ENCODE data around the gene OSBPL6. TPM values are rescaled to one million over a fixed set of nuclear protein-coding genes. Genes with fewer than 3 reads are reported as not detected.
"Not testable (repeated sequence)": the region's sequence is repeated elsewhere in the genome, so short reads cannot be mapped to it uniquely, and the experiment has no call there.

OSBPL6 gene
- total RNA-seq (under 1 TPM; 0.42 to 0.67 TPM), total RNA-seq (0.90 to 4.3 reads per million in 2 donors)

DNA sequence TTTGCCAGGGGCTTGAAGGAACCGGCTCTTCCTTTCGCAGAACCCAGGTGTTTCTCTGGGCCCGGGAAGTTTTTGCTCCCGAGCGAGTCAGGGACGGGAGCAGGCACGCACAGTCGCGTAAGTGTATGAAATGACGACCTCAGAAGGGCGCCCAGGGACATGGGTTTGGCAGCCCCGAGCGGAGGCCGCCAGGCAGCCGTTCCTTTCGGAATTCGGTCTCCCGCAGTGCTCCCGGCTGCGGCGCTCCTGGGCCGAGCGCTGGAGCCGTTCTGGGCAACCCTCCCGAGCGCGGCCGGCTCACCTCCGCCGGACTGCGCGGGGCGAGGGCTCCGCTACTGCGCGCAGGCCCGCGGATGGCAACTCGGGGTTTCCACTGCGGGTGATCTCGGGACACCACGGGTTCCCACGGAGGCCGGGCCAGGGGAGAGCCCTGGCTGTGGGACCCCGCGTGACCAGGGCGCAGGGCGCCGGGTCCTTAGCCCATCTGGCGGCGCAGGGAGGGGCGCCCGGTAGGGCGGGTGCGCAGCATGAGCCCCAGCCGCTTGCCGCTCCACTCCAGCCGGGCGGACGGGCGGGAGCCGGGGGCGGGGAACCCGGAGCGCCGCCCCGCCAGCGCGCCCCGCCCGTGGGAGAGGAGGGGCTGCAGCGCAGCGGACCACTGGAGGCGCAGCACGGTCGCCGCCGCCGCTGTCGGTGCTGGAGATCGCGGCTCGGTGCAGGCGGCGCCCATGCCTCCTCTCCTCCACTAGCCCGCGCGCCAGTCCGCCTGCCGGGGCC is at the start of gene OSBPL6:
OSBPL6 (plus strand) TSS at position 690 of the 777 bp plus-strand sequence. CDS start 111,673 bp downstream, outside the sequence.
- no peaks in the 10 kb centered on the region for H3K9me3 ChIP-seq (ENCODE audit: control insufficient read depth, low read length, poor library complexity, severe bottlenecking)
- Mint-ChIP-seq H3K36me3 (ENCODE audit: low read depth) (no peaks in the 10 kb centered on the region), H3K4me1 (peaks cover 5% of the 10 kb centered on the region), H3K27me3 (peaks cover 58% of the 10 kb centered on the region), H3K27ac (no peak within 1 kb of the TSS), H3K4me3 (peak within 1 kb of the TSS; percentile 89)
- ATAC-seq (peak; percentile 89), DNase-seq (peak; percentile 44 to 53 (median 47))

DNA sequence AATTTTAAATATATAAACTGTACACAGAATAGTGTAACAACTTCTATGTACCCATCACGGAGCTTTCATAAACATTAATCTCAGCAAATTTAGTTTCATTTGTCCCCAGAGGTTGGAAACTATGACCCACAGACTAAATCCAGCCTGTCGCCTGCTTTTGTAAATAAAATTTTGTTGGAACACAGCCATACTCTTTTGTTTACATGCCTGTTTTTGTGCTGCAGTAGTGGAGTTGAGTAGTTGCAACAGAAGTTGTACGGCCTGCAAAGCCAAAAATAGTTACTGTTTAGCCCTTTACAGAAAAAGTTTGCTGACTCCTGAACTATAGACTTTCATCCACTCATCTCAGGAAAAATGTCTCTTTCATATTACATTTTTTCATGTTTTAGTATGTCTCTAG is 42.3 kb upstream of the OSBPL6 start:
- Mint-ChIP-seq H3K4me1 (no peaks in the 10 kb centered on the region), H3K27ac (no peak overlapping the region), H3K4me3 (no peak overlapping the region), H3K36me3 (ENCODE audit: low read depth) (peaks cover 9% of the 10 kb centered on the region), H3K27me3 (peaks cover 40% of the 10 kb centered on the region)
- DNase-seq (no peak), ATAC-seq (no peak)
- no peaks in the 10 kb centered on the region for H3K9me3 ChIP-seq (ENCODE audit: control insufficient read depth, low read length, poor library complexity, severe bottlenecking)

- Mint-ChIP-seq H3K4me1 (no peaks in the 10 kb centered on the region), H3K27me3 (peaks cover 38% of the 10 kb centered on the region), H3K27ac (no peak overlapping the region), H3K4me3 (no peak overlapping the region), H3K36me3 (ENCODE audit: low read depth) (peaks cover 9% of the 10 kb centered on the region)
- no peaks in the 10 kb centered on the region for H3K9me3 ChIP-seq (ENCODE audit: control insufficient read depth, low read length, poor library complexity, severe bottlenecking)
- ATAC-seq (no peak), DNase-seq (no peak)
These were observed 41.8 kb upstream of the OSBPL6 start for GRCh38 chr2:178152542-178152941.

DNA sequence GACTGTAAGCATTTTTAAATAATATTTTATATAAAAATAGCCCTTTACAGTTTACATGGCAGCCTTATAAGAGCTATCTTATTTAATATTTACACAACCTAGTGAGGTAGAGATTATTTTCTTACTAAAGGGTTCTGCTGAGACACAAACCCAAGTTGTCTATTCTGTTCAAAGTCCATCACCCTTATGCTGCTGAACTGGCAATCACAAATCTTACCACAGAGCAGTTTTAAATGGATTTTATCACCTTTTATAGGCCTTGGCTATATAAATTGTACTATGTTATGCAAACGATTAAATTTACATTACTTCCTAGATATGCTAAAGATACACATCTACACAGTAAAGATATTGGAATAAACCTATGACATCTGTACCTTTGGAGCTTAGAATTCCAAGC is 41.3 kb upstream of the OSBPL6 start:
- H3K9me3 ChIP-seq (ENCODE audit: control insufficient read depth, low read length, poor library complexity, severe bottlenecking), result no peaks in the 10 kb centered on the region
- ATAC-seq (no peak), DNase-seq (no peak)
- Mint-ChIP-seq H3K4me3 (no peak overlapping the region), H3K4me1 (no peaks in the 10 kb centered on the region), H3K27me3 (peaks cover 36% of the 10 kb centered on the region), H3K36me3 (ENCODE audit: low read depth) (peaks cover 9% of the 10 kb centered on the region), H3K27ac (no peak overlapping the region)

DNA sequence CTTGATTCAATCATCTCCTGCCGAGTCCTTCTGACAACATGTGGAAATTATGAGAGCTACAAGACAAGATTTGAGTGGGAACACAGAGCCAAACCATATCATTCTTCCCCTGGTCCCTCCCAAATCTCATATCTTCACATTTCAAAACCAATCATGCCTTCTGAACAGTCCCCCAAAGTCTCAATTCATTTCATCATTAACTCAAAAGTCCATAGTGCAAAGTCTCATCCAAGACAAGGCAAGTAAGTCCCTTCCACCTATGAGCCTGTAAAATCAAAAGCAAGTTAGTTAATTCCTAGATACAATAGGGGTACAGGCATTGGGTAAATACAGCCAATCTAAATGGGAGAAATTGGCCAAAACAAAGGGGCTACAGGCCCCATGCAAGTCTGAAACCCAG is 40.4 kb upstream of the OSBPL6 start:
- not testable (repeated sequence) for H3K4me1 Mint-ChIP-seq

GRCh38 chr2:178155524-178155923 is 38.8 kb upstream of the OSBPL6 start:
- no peaks in the 10 kb centered on the region for H3K4me1 Mint-ChIP-seq
- H3K9me3 ChIP-seq (ENCODE audit: control insufficient read depth, low read length, poor library complexity, severe bottlenecking), result no peaks in the 10 kb centered on the region
- H3K27me3 Mint-ChIP-seq, result peaks cover 29% of the 10 kb centered on the region
- H3K27ac Mint-ChIP-seq, result no peak overlapping the region
- peaks cover 7% of the 10 kb centered on the region for H3K36me3 Mint-ChIP-seq (ENCODE audit: low read depth)
- ATAC-seq (no peak), DNase-seq (no peak)
- no peak overlapping the region for H3K4me3 Mint-ChIP-seq

More for the DNA sequence above, 40.4 kb upstream of the OSBPL6 start:
- not testable (repeated sequence) for DNase-seq; H3K27ac Mint-ChIP-seq; H3K9me3 ChIP-seq (ENCODE audit: control insufficient read depth, low read length, poor library complexity, severe bottlenecking); H3K36me3 Mint-ChIP-seq (ENCODE audit: low read depth); ATAC-seq; H3K4me3 Mint-ChIP-seq
- H3K27me3 Mint-ChIP-seq, result peaks cover 40% of the 10 kb centered on the region

GRCh38 chr2:178157574-178157973 is 36.7 kb upstream of the OSBPL6 start:
- H3K9me3 ChIP-seq (ENCODE audit: control insufficient read depth, low read length, poor library complexity, severe bottlenecking), result no peaks in the 10 kb centered on the region
- no peaks in the 10 kb centered on the region for H3K4me1 Mint-ChIP-seq
- H3K36me3 Mint-ChIP-seq (ENCODE audit: low read depth), result peaks cover 7% of the 10 kb centered on the region
- no peak for DNase-seq
- no peak overlapping the region for H3K27ac Mint-ChIP-seq
- no peak for ATAC-seq
- H3K4me3 Mint-ChIP-seq, result no peak overlapping the region
- peaks cover 29% of the 10 kb centered on the region for H3K27me3 Mint-ChIP-seq

- no peaks in the 10 kb centered on the region for H3K9me3 ChIP-seq (ENCODE audit: control insufficient read depth, low read length, poor library complexity, severe bottlenecking)
- Mint-ChIP-seq H3K36me3 (ENCODE audit: low read depth) (peaks cover 2% of the 10 kb centered on the region), H3K4me1 (peaks cover 4% of the 10 kb centered on the region), H3K27ac (no peak overlapping the region), H3K27me3 (peaks cover 25% of the 10 kb centered on the region), H3K4me3 (no peak overlapping the region)
- DNase-seq, result no peak
- ATAC-seq, result no peak
These were observed 34.3 kb upstream of the OSBPL6 start for GRCh38 chr2:178159966-178160365.

DNA sequence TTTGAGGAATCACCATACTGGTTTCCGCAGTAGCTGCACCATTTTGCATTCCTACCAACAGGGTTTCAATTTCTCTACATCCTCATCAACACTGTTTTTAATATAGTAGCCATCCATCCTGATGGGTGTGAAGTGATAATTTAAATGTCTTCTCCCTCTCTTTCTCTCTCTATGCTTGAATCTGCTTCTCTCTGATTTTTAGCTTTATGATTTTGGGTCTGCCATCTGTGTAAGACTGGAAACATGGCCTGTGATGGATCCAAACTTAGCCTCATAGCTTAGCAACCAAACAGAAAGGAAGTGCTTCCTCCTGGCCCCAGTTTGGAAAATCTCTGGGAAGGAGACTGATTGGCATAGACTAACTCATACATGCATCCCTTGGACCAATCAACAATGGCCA is 33.7 kb upstream of the OSBPL6 start:
- Mint-ChIP-seq H3K4me1 (peaks cover 4% of the 10 kb centered on the region), H3K36me3 (ENCODE audit: low read depth) (peaks cover 2% of the 10 kb centered on the region), H3K27ac (no peak overlapping the region), H3K4me3 (no peak overlapping the region), H3K27me3 (peaks cover 24% of the 10 kb centered on the region)
- DNase-seq (no peak), ATAC-seq (no peak)
- no peaks in the 10 kb centered on the region for H3K9me3 ChIP-seq (ENCODE audit: control insufficient read depth, low read length, poor library complexity, severe bottlenecking)

GRCh38 chr2:178163395-178163794 is 30.9 kb upstream of the OSBPL6 start:
- Mint-ChIP-seq H3K27ac (no peak overlapping the region), H3K27me3 (peaks cover 21% of the 10 kb centered on the region), H3K4me1 (peaks cover 4% of the 10 kb centered on the region), H3K4me3 (no peak overlapping the region), H3K36me3 (ENCODE audit: low read depth) (no peaks in the 10 kb centered on the region)
- no peaks in the 10 kb centered on the region for H3K9me3 ChIP-seq (ENCODE audit: control insufficient read depth, low read length, poor library complexity, severe bottlenecking)
- ATAC-seq (no peak), DNase-seq (no peak)

DNA sequence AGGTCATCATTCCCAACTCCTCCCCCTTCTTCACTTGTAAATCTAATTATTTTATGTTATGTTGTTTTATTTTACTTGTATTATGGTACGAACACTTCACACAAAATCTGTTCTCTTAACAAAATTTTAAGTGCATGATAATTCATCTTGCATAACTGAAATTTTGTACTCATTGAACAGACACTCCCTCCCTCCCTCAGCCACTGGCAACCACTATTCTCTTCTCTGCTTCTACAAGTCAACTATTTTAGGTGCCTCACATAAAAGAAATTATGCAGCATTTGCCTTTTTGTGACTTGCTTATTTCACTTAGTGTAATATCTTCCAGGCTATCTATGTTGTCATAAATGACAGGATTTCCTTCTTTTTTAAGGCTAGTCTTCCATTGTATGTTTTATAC is 30.4 kb upstream of the OSBPL6 start:
- peaks cover 4% of the 10 kb centered on the region for H3K4me1 Mint-ChIP-seq
- no peak overlapping the region for H3K4me3 Mint-ChIP-seq
- DNase-seq (no peak), ATAC-seq (no peak)
- no peak overlapping the region for H3K27ac Mint-ChIP-seq
- peaks cover 19% of the 10 kb centered on the region for H3K27me3 Mint-ChIP-seq
- H3K9me3 ChIP-seq (ENCODE audit: control insufficient read depth, low read length, poor library complexity, severe bottlenecking), result no peaks in the 10 kb centered on the region
- H3K36me3 Mint-ChIP-seq (ENCODE audit: low read depth), result no peaks in the 10 kb centered on the region

DNA sequence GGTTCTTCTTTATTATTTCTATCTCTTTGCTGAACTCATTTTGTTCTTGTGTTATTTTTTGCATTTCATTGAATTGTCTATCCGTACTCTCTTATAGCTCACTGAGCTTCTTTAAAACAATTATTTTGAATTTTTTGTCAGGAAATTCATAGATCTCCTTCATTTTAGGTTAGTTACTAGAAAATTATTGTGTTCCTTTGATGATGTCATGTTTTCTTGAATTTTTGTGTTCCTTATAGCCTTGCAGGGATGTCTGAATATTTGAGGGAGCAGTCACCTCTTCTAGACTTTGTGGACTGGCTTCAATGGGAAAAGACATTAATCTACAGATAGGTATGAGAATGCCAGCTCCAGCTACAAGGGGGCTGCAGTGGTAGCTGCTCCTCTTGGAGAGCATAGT is 20.7 kb upstream of the OSBPL6 start:
- ATAC-seq, result no peak
- no peak for DNase-seq
- no peak overlapping the region for H3K27ac Mint-ChIP-seq
- peaks cover 18% of the 10 kb centered on the region for H3K27me3 Mint-ChIP-seq
- peaks cover 2% of the 10 kb centered on the region for H3K36me3 Mint-ChIP-seq (ENCODE audit: low read depth)
- no peaks in the 10 kb centered on the region for H3K9me3 ChIP-seq (ENCODE audit: control insufficient read depth, low read length, poor library complexity, severe bottlenecking)
- no peak overlapping the region for H3K4me3 Mint-ChIP-seq
- no peaks in the 10 kb centered on the region for H3K4me1 Mint-ChIP-seq

DNA sequence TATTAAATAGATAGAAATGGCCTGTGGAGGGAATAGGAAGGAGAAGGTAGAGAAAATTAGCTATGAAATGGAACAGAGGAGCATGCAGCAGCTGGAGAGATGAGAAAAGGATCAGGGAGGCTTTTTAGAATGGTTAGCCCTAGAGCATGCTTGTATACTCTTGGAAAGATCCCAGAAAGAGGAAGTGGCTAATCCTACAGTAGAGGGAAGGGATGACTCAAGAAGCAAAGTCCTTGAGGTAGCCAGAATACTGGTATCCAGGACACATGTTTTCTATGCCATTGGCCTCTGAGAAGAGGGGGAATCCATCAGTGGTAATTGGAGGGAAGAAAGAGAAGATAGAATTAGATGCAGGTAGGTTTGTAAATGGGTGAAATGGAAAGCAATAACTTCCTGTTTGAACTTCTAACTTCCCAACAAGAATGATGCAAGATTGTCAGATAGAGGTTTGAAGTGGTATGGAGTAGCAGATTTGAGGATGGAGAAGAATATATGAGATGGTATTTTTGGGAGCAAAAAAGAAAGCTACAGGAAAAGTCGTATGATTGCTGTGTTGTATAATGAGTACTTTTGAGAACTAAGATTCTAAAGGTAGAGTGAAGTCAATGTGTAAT is 17.1 kb upstream of the OSBPL6 start:
- H3K4me3 Mint-ChIP-seq, result no peak overlapping the region
- H3K4me1 Mint-ChIP-seq, result no peaks in the 10 kb centered on the region
- H3K36me3 Mint-ChIP-seq (ENCODE audit: low read depth), result peaks cover 2% of the 10 kb centered on the region

DNA sequence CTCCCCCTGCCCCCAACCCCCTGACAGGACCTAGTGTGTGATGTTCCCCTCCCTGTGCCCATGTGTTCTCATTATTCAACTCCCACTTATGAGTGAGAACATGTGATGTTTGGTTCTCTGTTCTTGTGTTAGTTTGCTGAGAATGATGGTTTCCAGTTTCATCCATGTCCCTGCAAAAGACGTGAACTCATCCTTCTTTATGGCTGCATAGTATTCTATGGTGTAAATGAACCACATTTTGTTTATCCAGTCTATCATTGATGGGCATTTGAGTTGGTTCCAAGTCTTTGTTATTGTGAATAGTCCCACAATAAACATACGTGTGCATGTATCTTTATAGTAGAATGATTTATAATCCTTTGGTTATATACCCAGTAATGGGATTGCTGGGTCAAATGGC is 13.7 kb upstream of the OSBPL6 start:
- DNase-seq, result not testable (repeated sequence)

More for the DNA sequence above, 17.1 kb upstream of the OSBPL6 start:
- no peaks in the 10 kb centered on the region for H3K9me3 ChIP-seq (ENCODE audit: control insufficient read depth, low read length, poor library complexity, severe bottlenecking)
- ATAC-seq (no peak), DNase-seq (no peak)
- H3K27ac Mint-ChIP-seq, result no peak overlapping the region
- peaks cover 18% of the 10 kb centered on the region for H3K27me3 Mint-ChIP-seq

More for the DNA sequence above, 13.7 kb upstream of the OSBPL6 start:
- H3K4me3 Mint-ChIP-seq; H3K4me1 Mint-ChIP-seq; H3K36me3 Mint-ChIP-seq (ENCODE audit: low read depth); H3K9me3 ChIP-seq (ENCODE audit: control insufficient read depth, low read length, poor library complexity, severe bottlenecking); ATAC-seq; H3K27ac Mint-ChIP-seq: not testable (repeated sequence)
- H3K27me3 Mint-ChIP-seq, result peaks cover 17% of the 10 kb centered on the region

All from T-helper 17 cell (primary cell).